IMR-90 (cell line): ENCODE measurements around the gene PYROXD2. TPM values are rescaled to one million over a fixed set of nuclear protein-coding genes. Genes with fewer than 3 reads are reported as not detected.

Source experiments
- ATAC-seq: fragments of 200-7000 bp; cut with Tn5 transposase; 2 replicates; pipeline ENCODE4 v1.9.1; 2020; ENCODE audit warnings: low read depth, mild to moderate bottlenecking, moderate library complexity
- BruUV-seq: library from RNA; stranded (reverse); fragments of 400-500 nt; replicated peaks from 2 replicates; lab custom pipeline; 2021; lab: Mats Ljungman, UMichigan
- CTCF ChIA-PET: fragments of 300-600 bp; formaldehyde crosslinking; extraction: SDS; loops from one replicate; lab custom pipeline; 2021; ENCODE audit warnings: antibody characterized with exemption; lab: Yijun Ruan, JAX
- POLR2A ChIA-PET: fragments of 300-600 bp; sonication (Branson Sonifier 250); formaldehyde crosslinking; loops from one replicate; lab custom pipeline; 2022; ENCODE audit warnings: antibody characterized with exemption; ENCODE audit not compliant: unreplicated experiment; lab: Charles Lee
- DNase-seq: peaks from one replicate; pipeline ENCODE4 v3.0.0; 2013
- H2AFZ ChIP-seq: replicated peaks from 2 replicates; pipeline ENCODE3; 2013; ENCODE audit warnings: low read length, mild to moderate bottlenecking; ENCODE audit not compliant: poor library complexity
- H2AK5ac ChIP-seq: 2 replicates; pipeline ENCODE4 v1.6.1; 2013; ENCODE audit warnings: low read depth, low read length, inconsistent platforms
- H2AK9ac ChIP-seq: replicated peaks from 2 replicates; pipeline ENCODE3; 2013; ENCODE audit warnings: mild to moderate bottlenecking, low read depth, low read length, moderate library complexity; ENCODE audit not compliant: poor library complexity
- H2BK120ac ChIP-seq: 2 replicates; pipeline ENCODE4 v1.6.1; 2013; ENCODE audit warnings: low read depth, low read length, inconsistent platforms
- H2BK15ac ChIP-seq: 3 replicates; pipeline ENCODE4 v1.6.1; 2013; ENCODE audit warnings: low read depth, low read length, inconsistent platforms
- H2BK20ac ChIP-seq: 2 replicates; pipeline ENCODE4 v1.6.1; 2013; ENCODE audit warnings: low read depth, mild to moderate bottlenecking, inconsistent platforms, low read length, moderate library complexity
- H2BK5ac ChIP-seq: 2 replicates; pipeline ENCODE4 v1.6.1; 2013; ENCODE audit warnings: mild to moderate bottlenecking, low read depth, low read length, inconsistent platforms; ENCODE audit not compliant: poor library complexity, severe bottlenecking
- H3K14ac ChIP-seq: replicated peaks from 2 replicates; pipeline ENCODE4 v1.6.1; 2013; ENCODE audit warnings: low read depth, low read length, inconsistent platforms
- H3K18ac ChIP-seq: 2 replicates; pipeline ENCODE4 v1.6.1; 2013; ENCODE audit warnings: low read depth, low read length, control low read depth
- H3K23ac ChIP-seq: 2 replicates; pipeline ENCODE4 v1.6.1; 2013; ENCODE audit warnings: low read depth, low read length, inconsistent platforms
- H3K27ac ChIP-seq: 2 replicates; pipeline ENCODE4 v1.5.1; 2013; ENCODE audit warnings: mild to moderate bottlenecking, control low read depth, low read length; ENCODE audit not compliant: insufficient read depth
- H3K27me3 ChIP-seq: 2 replicates; pipeline ENCODE4 v1.6.1; 2013; ENCODE audit warnings: low read length; ENCODE audit not compliant: control insufficient read depth, insufficient read depth
- H3K36me3 ChIP-seq: 2 replicates; pipeline ENCODE4 v1.6.1; 2013; ENCODE audit warnings: low read length, mixed read lengths; ENCODE audit not compliant: control insufficient read depth, insufficient read depth
- H3K4ac ChIP-seq: 2 replicates; pipeline ENCODE4 v1.6.1; 2013; ENCODE audit warnings: low read depth, low read length, inconsistent platforms
- H3K4me1 ChIP-seq: 2 replicates; pipeline ENCODE4 v1.6.1; 2013; ENCODE audit warnings: low read length, mixed read lengths; ENCODE audit not compliant: control insufficient read depth, insufficient read depth
- H3K4me2 ChIP-seq: 2 replicates; pipeline ENCODE4 v1.6.1; 2013; ENCODE audit warnings: low read depth, mild to moderate bottlenecking, control low read depth, low read length, moderate library complexity
- H3K4me3 ChIP-seq: 2 replicates; pipeline ENCODE4 v1.5.1; 2013; ENCODE audit warnings: low read depth, mild to moderate bottlenecking, control low read depth, low read length, moderate library complexity; ENCODE audit not compliant: insufficient read depth
- H3K56ac ChIP-seq: 2 replicates; pipeline ENCODE4 v1.6.1; 2013; ENCODE audit warnings: low read length, inconsistent platforms; ENCODE audit not compliant: insufficient read depth; ENCODE audit errors: extremely low read depth
- H3K79me1 ChIP-seq, 2 experiments: 2 replicates each; pipeline ENCODE4 v1.6.1; 2013; ENCODE audit warnings: low read length in 2 of 2, inconsistent platforms in 1 of 2, low read depth in 1 of 2
- H3K9ac ChIP-seq: 2 replicates; pipeline ENCODE4 v1.6.1; 2013; ENCODE audit warnings: low read depth, low read length, control low read depth
- H3K9me1 ChIP-seq: 2 replicates; pipeline ENCODE4 v1.6.1; 2013; ENCODE audit warnings: low read length, inconsistent platforms; ENCODE audit not compliant: insufficient read depth
- H3K9me3 ChIP-seq: 2 replicates; pipeline ENCODE4 v1.6.1; 2013; ENCODE audit warnings: low read length; ENCODE audit not compliant: control insufficient read depth, insufficient read depth
- H4K20me1 ChIP-seq: 2 replicates; pipeline ENCODE4 v1.6.1; 2013; ENCODE audit warnings: low read length, inconsistent platforms; ENCODE audit not compliant: insufficient read depth
- H4K5ac ChIP-seq: 2 replicates; pipeline ENCODE4 v1.6.1; 2013; ENCODE audit warnings: mild to moderate bottlenecking, low read depth, low read length, control low read depth
- H4K8ac ChIP-seq, 2 experiments: 2 replicates each; pipeline ENCODE4 v1.6.1; 2013; ENCODE audit warnings: low read depth in 2 of 2, low read length in 2 of 2, control low read depth in 1 of 2, inconsistent platforms in 1 of 2
- H4K91ac ChIP-seq: 2 replicates; pipeline ENCODE4 v1.6.1; 2013; ENCODE audit warnings: low read depth, low read length, inconsistent platforms; ENCODE audit not compliant: insufficient read depth
- BHLHE40 ChIP-seq: fragments of 150-350 bp; IDR thresholded peaks from 2 replicates; pipeline ENCODE4 v1.6.1; 2016; ENCODE audit warnings: mild to moderate bottlenecking, low read depth, low read length
- CEBPB ChIP-seq: IDR thresholded peaks from 2 replicates; pipeline ENCODE4 v1.6.1; 2012; ENCODE audit warnings: low read depth, low read length, improper control_type of control experiment
- CHD1 ChIP-seq: IDR thresholded peaks from 2 replicates; pipeline ENCODE4 v1.6.1; 2012; ENCODE audit warnings: low read depth, low read length, improper control_type of control experiment
- CTCF ChIP-seq: conservative IDR thresholded peaks from 2 replicates; pipeline ENCODE4 v1.5.1; 2012; ENCODE audit warnings: mild to moderate bottlenecking, low read depth, low read length, improper control_type of control experiment
- ELK1 ChIP-seq: fragments of 150-350 bp; IDR thresholded peaks from 2 replicates; pipeline ENCODE4 v1.6.1; 2016; ENCODE audit warnings: low read depth, mild to moderate bottlenecking, low read length, moderate library complexity, borderline replicate concordance
- FOS ChIP-seq: fragments of 150-350 bp; IDR thresholded peaks from 2 replicates; pipeline ENCODE4 v1.6.1; 2016; ENCODE audit warnings: low read depth, low read length
- MAFK ChIP-seq: IDR thresholded peaks from 2 replicates; pipeline ENCODE4 v1.6.1; 2012; ENCODE audit warnings: low read depth, low read length, improper control_type of control experiment
- MAZ ChIP-seq: IDR thresholded peaks from 2 replicates; pipeline ENCODE4 v1.6.1; 2012; ENCODE audit warnings: low read depth, mild to moderate bottlenecking, low read length, improper control_type of control experiment, moderate library complexity, borderline replicate concordance
- MXI1 ChIP-seq: IDR thresholded peaks from 2 replicates; pipeline ENCODE4 v1.6.1; 2012; ENCODE audit warnings: low read depth, mild to moderate bottlenecking, low read length, moderate library complexity, borderline replicate concordance
- NFE2L2 ChIP-seq: fragments of 150-350 bp; IDR thresholded peaks from 2 replicates; pipeline ENCODE4 v1.6.1; 2016; ENCODE audit warnings: low read depth, mild to moderate bottlenecking, low read length
- POLR2A ChIP-seq: IDR thresholded peaks from 2 replicates; pipeline ENCODE4 v1.6.1; 2012; ENCODE audit warnings: mild to moderate bottlenecking, low read depth, low read length
- RAD21 ChIP-seq: IDR thresholded peaks from 2 replicates; pipeline ENCODE4 v1.6.1; 2012; ENCODE audit warnings: low read length, improper control_type of control experiment
- RCOR1 ChIP-seq: IDR thresholded peaks from 2 replicates; pipeline ENCODE4 v1.6.1; 2012; ENCODE audit warnings: mild to moderate bottlenecking, low read length, improper control_type of control experiment; ENCODE audit not compliant: insufficient replicate concordance
- RFX5 ChIP-seq: IDR thresholded peaks from 2 replicates; pipeline ENCODE4 v1.8.0; 2012; ENCODE audit warnings: low read depth, mild to moderate bottlenecking, low read length, moderate library complexity
- SMC3 ChIP-seq: fragments of 150-350 bp; IDR thresholded peaks from 2 replicates; pipeline ENCODE4 v1.6.1; 2016; ENCODE audit warnings: low read depth, mild to moderate bottlenecking, antibody characterized with exemption, low read length, moderate library complexity
- WGBS, 2 experiments: methylation state at CpG; one replicate each; pipeline versions ENCODE4 v1.1.5 to v1.1.7; 2013; ENCODE audit warnings: missing lambda C conversion rate in 2 of 2; ENCODE audit not compliant: insufficient read length in 1 of 2; ENCODE audit errors: extremely low coverage in 2 of 2; 5-methylcytosine and 5-hydroxymethylcytosine counted together
- dilution Hi-C: fragments of 300-500 bp; cut with HindIII; formaldehyde crosslinking; loops from one replicate; pipeline ENCODE4 v1.14.3; 2018; ENCODE audit warnings: low sequenced_read_pairs; ENCODE audit not compliant: unreplicated experiment
- in situ Hi-C: fragments of 300-500 bp; cut with MboI; formaldehyde crosslinking; loops from 3 replicates; pipeline ENCODE4 v1.14.3; 2019; ENCODE audit warnings: low sequenced_read_pairs, inconsistent platforms, mixed read lengths
- intact Hi-C: fragments of 100-400 bp; cut with micrococcal nuclease; formaldehyde crosslinking; loops from 2 replicates; pipeline ENCODE4 v1.10.0; 2022
- polyA plus RNA-seq, 3 experiments: library from polyadenylated mRNA; depleted of rRNA; stranded (reverse); fragments of >200 nt; gene quantifications; 2 replicates each; pipeline ENCODE4 v1.2.3, GENCODE V29; 2012; ENCODE audit warnings: low replicate concordance in 1 of 3
- total RNA-seq: library from RNA; depleted of rRNA; stranded (reverse); fragments of >200 nt; gene quantifications from 2 replicates; pipeline ENCODE4 v1.2.3, GENCODE V29; 2012
- TF ChIP-seq, protein P1 (sequence below): fragments of 150-350 bp; IDR thresholded peaks from 2 replicates; pipeline ENCODE4 v1.6.1; 2017; ENCODE audit warnings: mild to moderate bottlenecking, antibody characterized with exemption, low read length, low read depth

PYROXD2 gene
- total and polyA plus RNA-seq, 2 of the 4 experiments (the other 2 are of a cell fraction) = 6.5 to 16.3 TPM

- in situ Hi-C loops (no loop called here), intact Hi-C loops (no loop called here), dilution Hi-C loops (no loop called here)
- H2AK9ac ChIP-seq = no peak overlapping the region
- peaks cover 4% of the 10 kb centered on the region; the same call in 1 of the 2 replicates for H3K9me1 ChIP-seq
- no peak overlapping the region for H3K18ac ChIP-seq
- H2BK5ac ChIP-seq = no peak overlapping the region
- WGBS, 2 experiments = no CpG with 5 or more reads among the region's 3 CpGs
- H3K56ac ChIP-seq = no peak overlapping the region
- DNase-seq (no peak), ATAC-seq (no peak)
- H2AFZ ChIP-seq = no peak overlapping the region
- no peak overlapping the region for H3K27ac ChIP-seq
- CTCF ChIA-PET = no interaction called here
- no peaks in the 10 kb centered on the region for H4K20me1 ChIP-seq
- no peak overlapping the region; the same call in 1 of the 2 replicates for H2BK120ac ChIP-seq
- no peaks in the 10 kb centered on the region for H3K79me1 ChIP-seq
- H3K23ac ChIP-seq = no peak overlapping the region
- no peak overlapping the region for H3K4me3 ChIP-seq
- no peak overlapping the region for H2BK20ac ChIP-seq
- no peaks in the 10 kb centered on the region for H3K36me3 ChIP-seq
- H4K5ac ChIP-seq = no peak overlapping the region
- TF ChIP-seq ELK1 (no peak), CTCF (no peak), MXI1 (no peak), BHLHE40 (no peak), FOS (no peak), MAZ (no peak), CEBPB (no peak), RFX5 (no peak), SMC3 (no peak), RAD21 (no peak), MAFK (no peak), RCOR1 (no peak), CHD1 (no peak), NFE2L2 (no peak), POLR2A (no peak)
- TF ChIP-seq, protein P1, sequence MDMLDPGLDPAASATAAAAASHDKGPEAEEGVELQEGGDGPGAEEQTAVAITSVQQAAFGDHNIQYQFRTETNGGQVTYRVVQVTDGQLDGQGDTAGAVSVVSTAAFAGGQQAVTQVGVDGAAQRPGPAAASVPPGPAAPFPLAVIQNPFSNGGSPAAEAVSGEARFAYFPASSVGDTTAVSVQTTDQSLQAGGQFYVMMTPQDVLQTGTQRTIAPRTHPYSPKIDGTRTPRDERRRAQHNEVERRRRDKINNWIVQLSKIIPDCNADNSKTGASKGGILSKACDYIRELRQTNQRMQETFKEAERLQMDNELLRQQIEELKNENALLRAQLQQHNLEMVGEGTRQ = no peak
- no TSS peak for BruUV-seq
- H3K9me3 ChIP-seq = no peaks in the 10 kb centered on the region
- H2BK15ac ChIP-seq = no peak overlapping the region
- no peak overlapping the region for H2AK5ac ChIP-seq
- 0 out of 2 replicates have a peak overlapping the region, but pooled peaks have one; percentile 4 for H3K4ac ChIP-seq
- H3K9ac ChIP-seq = no peak overlapping the region
- H4K8ac ChIP-seq = no peak overlapping the region; a peak in 1 of 4 replicates
- POLR2A ChIA-PET = no interaction called here
- H3K27me3 ChIP-seq = no peaks in the 10 kb centered on the region
- H3K4me2 ChIP-seq = no peak overlapping the region
- H3K4me1 ChIP-seq = peaks cover 6% of the 10 kb centered on the region
- no peak overlapping the region for H3K14ac ChIP-seq
- no peak overlapping the region for H4K91ac ChIP-seq
Measured at GRCh38 chr10:98354491-98354890, 60.5 kb downstream of the PYROXD2 start.
